COR-L47 (cell line): ENCODE data around the gene DUS1L.
A peak's percentile ranks its signal among the peaks of the same experiment; 100 is the strongest.

Source experiments
- DNase-seq: peaks from one replicate; lab custom pipeline; 2025; lab: John Stamatoyannopoulos, UW

Gene DUS1L

DNA sequence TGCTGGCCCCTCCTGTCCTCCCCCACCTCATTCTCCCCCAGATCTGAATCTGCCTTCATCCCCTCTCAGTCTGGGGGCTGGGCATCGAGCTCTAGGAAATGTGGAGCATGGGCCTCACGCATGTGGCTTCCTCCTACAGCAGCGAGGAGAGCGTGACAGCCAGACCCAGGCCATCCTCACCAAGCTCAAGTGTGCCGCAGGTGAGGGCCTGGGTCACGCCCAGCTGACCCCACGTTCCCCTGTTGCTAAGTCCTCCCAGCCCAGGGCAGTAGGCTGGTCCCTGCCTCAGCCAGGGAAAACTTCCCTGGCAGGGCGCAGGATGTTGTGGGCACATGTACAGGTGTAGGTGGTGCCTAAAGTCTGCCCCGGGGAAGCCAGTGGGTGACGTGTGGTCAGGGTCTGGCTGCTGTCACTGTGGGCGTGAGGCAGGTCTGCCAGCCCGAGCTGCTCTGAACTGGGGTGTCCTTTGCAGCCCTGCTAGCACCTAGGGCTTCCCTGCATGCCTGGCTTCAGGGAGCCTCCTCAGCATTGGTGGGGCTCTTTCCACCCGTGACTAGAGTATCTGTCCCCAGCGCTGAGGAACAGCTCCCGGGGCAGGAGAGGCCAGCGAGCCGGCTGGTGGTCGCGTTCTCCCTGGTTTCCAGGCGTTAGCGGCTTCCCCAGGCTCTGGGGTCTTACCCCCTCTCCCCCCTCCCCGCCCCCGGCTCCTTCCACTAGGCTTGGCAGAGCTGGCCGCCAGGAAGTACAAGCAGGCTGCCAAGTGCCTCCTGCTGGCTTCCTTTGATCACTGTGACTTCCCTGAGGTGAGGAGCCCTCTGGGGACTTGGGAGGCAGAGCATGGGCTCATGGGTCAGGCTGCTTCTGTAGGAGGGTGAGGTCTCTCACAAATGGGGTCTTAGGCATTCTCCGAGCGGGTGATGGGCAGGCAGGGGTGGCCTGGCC lies 10.3 kb downstream of the DUS1L start:
- DNase-seq = no peak

DNA sequence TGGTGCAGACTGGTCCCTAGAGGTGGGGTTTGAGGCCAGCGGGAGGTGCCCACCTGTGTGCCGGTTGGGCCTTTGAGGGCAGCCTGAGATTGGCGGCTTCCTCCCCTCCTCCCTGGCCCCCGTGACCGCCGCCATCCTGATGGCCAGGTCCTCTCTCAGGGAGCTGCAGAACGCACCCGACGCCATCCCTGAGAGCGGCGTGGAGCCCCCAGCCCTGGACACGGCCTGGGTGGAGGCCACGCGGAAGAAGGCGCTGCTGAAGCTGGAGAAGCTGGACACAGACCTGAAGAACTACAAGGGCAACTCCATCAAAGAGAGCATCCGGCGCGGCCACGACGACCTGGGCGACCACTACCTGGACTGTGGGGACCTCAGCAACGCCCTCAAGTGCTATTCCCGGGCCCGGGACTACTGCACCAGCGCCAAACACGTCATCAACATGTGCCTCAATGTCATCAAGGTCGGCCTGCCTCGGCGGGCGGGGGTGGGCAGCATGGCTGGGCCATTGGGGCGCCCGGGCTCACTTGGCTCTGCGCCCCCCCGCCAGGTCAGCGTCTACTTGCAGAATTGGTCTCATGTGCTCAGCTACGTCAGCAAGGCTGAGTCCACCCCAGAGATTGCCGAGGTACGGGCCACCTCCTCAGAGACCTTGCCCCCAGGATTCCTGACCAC lies 11.1 kb downstream of the DUS1L start:
- DNase-seq = no peak

DNA sequence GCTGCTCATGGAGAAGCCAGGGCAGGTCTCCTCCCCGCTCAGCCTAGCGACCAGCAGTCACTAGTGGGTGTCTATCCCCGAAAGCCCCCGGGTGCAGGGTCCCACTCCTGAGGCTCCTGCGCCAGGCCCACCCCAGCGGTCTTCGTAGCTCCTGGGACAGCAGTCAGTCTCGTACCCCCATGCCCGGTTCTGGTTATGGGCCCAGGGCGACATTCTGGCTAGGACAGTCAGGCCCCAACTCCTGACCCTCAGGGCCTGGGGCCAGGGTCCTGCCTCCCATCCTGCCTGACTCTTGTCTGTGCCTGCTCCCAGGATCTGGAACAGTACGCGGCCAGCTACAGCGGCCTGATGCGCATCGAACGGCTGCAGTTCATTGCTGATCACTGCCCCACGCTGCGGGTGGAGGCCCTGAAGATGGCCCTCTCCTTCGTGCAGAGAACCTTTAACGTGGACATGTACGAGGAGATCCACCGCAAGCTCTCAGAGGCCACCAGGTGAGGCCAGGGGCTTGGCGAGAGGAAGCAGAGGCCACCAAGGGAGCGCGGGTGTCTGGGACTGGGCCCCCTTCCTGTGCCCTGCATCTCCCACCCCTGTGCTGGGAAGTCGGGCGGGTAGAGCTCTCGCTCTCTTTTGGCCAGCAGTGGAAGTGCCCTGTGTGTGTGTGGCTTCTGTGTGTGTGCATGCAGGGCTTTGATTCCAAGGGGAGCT lies 11.9 kb downstream of the DUS1L start:
- no peak for DNase-seq

DNA sequence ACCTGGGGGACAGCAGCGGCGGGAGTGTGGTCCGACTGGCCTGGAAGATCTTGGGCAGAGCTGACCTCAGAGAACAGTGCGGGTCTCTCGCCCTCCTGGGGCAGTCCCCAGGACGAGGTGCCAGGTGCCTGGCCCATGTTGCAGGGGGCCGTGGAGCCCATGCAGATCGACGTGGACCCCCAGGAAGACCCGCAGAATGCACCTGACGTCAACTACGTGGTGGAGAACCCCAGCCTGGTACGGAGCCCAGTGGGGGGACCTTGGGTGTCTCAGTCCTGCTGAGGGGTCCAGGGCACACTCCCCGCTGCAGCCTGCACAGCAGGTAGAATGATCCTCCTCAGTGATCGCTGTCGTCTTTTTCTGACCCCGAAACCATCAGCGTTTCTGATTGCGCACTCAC lies 12.5 kb downstream of the DUS1L start:
- DNase-seq = no peak

DNA sequence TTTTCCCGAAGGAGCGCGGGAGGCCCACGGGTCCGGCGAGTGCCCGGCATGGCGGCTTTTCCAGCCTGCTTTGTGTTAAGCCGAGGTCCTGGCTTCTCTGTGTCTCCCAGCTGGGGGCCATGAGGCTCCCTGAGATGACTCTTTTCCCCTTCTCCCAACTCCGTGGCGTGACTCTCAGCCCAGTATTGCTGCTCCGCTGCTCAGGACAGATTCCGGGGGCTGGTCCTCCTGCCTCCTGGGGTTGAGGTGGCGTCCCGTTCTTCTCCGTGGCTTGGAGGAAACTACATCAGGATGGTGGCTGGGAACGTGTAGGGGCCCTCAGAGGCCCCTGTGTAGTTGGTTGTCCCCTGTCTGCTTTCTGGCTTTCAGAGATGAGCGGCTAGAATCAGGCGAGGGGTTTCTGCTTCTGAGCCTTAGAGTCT lies 13.0 kb downstream of the DUS1L start:
- DNase-seq = no peak

DNA sequence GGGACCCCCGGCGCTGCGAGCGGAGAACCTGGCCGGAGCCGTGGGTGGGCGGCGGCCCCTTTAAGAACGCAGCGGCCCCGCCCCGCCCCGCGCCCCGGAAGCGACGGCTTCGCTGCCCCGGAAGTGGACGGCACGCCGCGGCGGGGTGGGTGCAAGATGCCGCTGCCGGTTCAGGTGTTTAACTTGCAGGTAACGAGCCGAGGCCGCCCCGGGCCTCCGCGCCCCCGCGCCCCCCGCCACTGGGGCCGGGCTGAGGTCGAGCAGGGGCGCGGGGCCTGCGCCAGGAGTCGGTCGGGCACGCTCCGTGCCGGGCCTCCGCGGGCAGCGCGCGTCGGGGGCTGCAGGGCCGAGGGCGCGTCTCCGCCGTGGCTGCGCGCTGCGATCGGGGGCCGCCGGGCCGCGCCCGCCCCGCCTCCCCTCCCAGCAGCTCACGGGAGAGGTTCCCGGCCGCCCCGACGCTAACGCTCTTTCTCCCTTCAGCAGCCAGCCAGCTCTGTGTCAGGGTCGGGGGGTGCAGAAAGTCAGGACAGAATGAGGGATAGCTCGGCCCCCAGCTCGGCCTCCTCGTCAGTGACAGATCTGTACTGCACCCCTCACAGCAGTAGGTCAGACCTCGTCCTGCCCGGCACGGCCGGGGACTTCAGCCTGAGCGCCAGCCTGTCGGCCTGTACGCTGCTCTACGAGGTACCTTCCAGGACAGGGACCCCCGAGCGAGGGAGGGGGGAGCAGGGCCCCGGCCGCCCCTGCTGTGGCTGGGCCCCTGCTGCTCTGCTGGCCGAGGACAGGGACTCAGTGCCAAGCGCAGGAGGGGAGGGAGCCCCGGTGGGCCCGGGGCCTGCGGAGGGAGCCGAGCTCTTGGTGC lies 13.6 kb downstream of the DUS1L start, which contains the start of the genes GPS1 and RFNG:
Gene GPS1, plus strand, starts transcription at position 123 of the 862 bp plus-strand sequence. Its CDS starts 34 bp downstream, at position 157.
Gene RFNG, minus strand, starts transcription at position 36 of the 862 bp plus-strand sequence. CDS start 45 bp downstream, outside the sequence.
- peak; percentile 54 for DNase-seq

DNA sequence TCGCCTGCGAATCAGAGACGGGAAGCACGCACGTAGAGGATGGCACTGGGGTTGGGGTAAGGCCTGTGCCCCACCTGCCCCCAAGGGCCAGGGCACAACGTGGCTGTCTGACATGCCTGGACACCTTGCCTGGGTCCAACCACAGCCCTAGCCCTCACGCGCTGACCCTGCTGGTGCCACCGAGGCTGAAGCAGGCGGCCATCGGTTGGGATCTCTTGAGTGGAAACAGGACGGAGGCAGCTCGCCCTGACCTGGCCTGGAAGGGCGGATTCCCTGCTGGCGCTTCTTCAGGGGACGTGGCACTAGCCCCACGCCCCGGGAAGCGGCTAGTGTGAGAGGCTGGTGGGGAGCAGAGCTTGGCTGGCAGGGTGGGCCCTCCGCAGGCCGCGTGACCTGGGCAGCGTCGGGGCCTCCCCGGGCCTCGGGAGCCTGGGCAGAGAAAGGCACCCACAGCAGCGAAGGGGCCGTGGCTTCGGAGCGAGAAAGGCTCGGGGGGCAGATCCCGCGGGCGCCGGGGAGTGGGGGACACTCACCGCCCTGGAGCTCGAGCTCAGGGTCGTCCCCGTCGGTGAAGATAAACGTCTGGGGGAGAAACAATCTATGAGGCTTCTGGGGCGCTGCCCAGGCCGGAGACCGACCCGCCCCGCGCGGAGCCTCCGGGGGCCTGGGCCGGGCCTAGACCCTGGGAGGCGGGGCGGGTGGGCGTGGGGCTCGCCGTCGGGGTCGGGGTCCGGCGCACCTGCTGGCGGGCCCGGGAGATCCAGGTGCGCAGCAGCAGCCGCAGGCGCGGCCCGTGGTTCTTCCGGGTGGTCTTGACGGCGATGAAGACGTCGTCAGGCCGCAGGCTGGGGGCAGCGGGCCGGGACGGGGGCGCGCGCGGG lies 14.6 kb downstream of the DUS1L start:
- no peak for DNase-seq

DNA sequence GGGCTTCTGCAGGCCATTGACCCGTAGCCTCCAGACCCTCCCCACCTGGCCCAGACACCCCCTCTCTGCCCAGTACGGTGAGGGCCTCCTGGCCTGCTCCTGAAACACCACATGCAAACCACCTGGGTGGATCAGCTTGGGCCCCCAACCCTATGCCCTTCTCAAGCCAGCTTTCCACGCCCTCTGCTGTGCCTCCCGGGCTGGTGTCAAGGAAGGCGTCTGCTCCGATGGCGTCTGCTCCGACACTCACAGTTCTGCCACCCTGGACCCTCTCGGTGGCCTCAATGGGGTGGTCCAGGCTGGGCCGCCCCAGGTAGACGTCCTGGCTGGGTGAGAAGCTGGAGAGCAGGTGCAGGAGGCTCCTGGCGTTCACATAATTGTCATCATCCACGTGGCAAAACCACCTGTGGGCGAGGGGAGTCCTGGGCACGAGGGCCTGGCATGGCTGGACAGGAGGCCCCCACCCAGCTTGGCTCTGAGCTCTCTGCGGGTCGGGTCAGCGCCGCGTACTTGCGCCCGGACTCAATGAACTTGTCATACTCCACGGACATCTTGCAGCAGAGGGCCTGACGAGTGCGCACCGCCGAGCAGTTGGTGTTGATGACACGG lies 15.3 kb downstream of the DUS1L start:
- no peak for DNase-seq

DNA sequence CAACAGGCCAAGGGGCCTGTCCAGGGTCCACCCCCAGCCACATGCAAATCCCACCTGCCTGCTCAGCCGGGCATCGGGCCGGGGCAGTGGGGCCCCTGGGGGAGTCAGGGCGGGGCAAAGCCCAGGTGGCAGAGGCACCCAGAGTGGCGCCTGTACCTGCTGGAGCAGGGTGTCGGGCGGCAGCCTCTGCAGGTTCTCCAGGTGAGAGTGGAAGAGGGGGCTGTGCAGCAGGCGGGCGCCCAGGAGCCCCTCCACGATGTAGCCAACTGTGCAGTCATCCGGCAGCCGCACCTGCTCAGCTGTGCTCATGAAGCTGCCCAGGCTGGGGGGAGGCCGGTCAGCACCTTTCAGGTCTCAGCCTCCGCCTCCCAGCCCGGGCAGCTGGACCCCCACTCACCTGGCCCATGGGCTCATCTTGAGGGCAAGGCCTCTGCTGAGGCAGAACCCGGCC lies 16.1 kb downstream of the DUS1L start:
- no peak for DNase-seq

DNA sequence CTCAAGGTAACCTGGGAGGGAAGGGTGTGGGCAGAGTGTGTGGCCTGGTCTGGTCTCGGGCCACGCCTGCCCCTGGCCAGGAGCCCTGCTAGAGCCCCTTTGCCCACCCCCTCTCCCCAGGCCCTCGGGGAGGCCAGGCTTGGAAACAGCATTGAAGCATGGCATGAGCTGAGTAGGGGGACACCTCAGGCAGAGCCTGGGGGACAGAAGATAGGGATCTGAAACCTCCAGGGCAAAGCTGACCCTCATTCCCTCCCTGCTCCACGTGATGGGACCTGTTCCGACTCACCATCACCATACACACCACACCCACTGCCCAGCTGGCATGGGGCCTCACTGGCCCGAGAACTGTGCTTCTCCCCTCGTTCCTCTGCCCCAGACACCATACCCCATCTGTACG lies 16.5 kb downstream of the DUS1L start:
- DNase-seq = no peak

DNA sequence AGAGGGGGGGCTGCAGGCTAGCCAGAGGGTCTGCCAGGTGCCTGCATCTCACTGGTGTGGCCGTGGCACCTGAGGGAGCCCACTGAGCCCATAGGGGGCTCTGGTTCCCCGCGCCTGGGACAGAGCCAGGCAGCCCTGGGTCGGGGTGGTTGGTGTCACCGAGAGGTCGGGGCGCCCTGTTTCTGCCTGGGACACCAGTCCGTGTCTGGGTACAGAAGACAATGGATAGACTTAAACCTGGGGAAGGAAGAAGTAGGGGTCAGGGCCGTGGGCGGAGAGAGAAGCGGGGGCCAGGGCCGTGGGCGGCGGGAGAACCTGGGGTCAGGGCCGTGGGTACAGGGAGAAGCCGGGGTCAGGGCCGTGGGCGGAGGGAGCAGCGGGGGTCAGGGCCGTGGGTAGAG lies 17.0 kb downstream of the DUS1L start:
- no peak for DNase-seq

DNA sequence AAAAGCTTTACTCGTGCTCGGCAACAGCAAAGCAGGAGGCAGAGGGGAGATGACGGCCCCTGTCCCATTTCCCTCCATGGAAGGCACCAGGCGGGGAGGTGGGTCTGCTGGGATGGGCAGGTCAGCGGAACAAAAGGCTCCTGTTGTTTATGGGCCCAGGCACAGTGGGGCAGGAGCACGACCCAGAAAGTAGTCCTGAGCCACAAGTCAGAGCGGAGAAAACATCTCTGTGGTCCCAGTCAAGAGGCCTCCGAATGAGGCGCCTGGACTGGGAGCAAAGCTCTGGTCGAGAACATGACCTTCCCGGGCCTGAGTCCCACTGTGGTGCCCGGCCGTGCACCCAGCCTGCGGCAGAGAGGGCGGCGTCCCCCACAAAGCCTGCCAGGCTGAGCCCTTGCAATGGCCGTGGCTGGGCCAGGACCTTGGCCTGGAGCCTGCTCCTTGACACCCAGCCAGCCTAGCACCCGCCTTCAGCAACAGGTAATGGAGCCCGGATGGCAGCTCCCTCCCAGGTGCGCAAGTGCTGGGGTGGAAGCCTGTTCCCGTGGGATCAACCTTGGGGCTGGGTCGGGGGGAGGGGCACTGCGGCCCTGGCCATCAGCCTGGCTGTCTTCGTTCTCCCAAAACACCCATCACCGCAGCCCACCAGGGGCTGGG lies 17.6 kb downstream of the DUS1L start:
- no peak for DNase-seq

DNA sequence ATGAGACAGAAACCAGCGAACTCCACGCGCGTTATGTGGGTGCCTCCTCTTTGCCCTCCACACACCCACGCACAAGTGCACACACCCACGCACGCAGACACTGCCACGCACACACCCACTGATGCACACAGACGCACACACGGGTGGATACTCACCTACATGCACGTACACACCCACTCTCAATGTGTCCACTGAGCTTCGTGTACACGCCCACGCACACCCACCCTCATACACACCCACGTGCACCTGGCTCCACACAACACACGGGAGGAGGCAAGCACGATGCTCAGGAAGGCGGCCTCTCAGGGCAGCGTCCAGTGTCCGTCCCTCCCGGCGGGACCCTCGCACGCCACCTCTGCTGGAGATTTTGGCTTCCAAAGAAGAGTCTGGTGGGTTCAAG lies 18.2 kb downstream of the DUS1L start:
- no peak for DNase-seq

DNA sequence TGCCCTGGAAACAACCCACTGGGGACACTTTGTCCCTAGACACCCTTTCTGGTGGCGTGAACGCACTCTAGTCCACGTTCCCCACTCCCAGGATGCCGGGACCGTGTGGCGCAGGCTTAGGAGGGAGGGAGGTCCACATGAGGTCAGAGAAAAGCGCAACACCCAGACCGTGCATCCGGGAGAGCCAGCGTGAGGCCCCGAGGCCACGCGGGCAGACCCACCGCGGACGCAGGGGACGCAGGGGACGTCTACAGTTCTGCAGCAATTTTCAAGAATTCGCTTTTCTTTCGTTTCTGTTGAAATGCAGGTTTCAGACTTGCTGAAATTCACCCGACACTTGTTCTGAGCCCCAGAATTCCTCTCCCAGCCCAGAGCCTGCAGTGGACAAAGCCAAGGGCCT lies 18.7 kb downstream of the DUS1L start:
- no peak for DNase-seq

DNA sequence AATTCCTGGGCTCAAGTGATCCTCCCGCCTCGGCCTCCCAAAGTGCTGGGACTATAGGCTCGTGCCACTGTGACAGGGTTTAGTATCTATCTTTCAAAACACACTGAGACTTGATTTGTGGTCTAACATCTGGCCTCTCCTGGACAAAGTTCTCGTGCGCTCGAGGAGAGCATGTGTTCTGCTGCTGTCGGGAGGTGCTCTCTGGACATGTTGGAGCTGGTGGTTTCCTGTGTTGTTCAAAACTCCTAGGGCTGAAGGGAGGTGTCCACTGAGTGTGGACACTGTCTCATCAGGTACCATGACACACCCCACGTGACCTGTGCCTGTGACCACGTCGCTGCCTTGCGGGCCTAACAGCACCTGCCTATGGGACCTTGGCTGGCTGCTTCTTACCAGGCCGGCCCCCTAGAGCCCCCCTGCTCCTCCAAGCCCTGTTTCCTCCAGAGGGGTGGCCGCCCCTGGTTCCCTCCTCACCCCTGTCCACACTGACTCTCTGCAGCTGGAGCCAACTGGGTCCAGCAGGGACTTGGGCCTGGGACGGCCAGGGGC lies 19.6 kb downstream of the DUS1L start:
- DNase-seq = no peak

DNA sequence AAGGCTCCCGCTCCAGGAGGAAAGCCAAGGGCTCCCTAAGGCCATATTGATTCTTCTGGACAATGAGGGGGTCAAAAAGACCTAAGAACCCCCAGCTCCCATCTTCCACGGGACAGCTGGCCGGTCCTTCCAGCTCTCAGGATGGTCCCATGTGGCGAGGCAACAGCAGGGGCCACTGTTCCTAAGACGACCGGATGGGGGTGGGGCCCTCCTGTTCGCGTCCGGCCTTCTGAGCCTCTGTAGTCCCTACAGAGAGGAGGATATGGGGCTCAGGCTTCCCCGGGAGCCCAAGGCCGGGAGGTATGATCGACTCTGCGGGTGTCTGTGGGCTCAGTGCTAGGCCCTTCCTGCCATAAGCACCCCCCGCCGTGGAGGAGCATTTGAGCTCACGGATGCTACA lies 22.1 kb downstream of the DUS1L start:
- no peak for DNase-seq

DNA sequence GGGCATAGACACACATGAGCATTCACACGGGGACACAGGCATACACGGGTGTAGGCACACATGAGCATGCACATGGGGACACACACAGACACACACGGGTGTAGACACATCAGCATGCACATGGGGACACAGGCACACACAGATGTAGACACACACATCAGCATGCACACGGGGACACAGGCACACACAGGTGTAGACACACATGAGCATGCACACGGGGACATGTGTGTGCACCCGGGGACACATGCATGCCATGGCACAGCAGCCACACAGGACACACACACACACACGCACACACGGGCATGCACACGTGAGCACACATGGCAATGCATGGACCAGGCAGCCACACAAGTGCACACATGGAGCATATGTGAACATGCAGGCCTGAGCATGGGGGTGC lies 23.0 kb downstream of the DUS1L start:
- no peak for DNase-seq

DNA sequence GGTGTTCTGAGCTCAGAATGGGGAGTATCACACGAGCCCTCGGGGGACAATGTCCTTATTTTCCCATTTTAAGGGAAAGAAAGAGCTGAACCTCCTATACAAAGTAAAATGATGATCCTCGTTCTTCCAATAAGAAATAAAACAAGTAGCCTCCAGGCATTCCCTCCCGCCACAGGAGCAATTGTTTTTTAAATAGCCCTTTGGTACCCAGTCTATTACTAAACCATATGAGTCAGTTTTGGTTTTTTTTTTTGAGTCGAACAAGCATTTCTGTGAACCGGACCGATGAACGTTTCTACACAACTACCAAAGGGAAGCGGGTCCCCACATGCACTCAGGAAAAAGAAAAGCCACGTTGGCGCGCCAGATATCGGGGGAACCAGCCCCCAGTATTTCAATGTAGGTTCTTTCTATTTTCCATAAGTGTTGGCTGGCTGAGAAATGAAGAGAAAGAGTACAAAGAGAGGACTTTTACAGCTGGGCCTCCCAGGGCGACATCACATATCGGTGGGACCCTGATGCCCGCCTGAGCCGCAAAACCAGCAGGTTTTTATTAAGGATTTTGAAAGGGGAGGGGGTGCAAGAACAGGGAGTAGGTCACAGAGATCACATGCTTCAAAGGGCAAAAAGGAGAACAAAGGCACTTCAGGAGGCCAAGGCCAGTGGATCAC lies 24.3 kb downstream of the DUS1L start:
- DNase-seq = no peak
